ENCODE data around the gene GAS7. TPM values are rescaled to one million over a fixed set of nuclear protein-coding genes. Genes with fewer than 3 reads are reported as not detected.

Gene GAS7
- polyA plus RNA-seq, 1 donor (not counting 4 experiments of a cell fraction or from before 2014, with no cell fraction given): 0.10 TPM

DNA sequence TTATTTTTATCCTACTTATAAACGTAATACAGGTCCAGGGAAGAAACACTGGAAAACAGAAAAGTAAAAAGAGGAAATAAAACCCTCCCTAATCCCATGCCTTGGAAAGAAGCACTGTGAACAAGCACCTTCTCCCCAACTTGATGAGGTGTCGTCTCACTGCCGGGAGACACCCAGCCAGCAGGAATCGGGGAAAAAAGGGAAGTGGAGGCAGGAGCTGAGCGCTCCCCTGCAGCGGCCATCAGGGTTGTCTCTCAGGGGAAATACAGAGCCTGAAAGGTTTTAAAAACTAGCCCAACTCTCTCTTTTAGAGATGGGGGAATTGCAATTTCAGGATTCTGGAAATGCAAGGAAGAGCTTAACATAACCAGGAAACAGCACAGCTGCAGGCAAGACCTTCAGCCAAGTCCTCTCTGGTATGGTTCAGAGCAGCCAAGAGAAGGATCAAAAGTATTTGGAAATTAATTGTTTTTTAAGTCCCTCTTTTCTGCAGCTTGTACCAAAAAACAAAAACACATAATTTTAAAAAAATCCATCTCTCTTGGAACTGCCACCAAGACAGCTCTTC lies 197.0 kb downstream of the GAS7 start:
- Histone ChIP-seq H3K27ac (ENCODE audit: control insufficient read depth, insufficient read depth, low read length) (no peak overlapping the region), H3K27me3 (ENCODE audit: control insufficient read depth, extremely low read depth, insufficient read depth, low read length) (no peaks in the 10 kb centered on the region), H3K9me1 (ENCODE audit: control insufficient read depth, extremely low read depth, insufficient read depth, low read length) (no peaks in the 10 kb centered on the region), H2AFZ (ENCODE audit: control insufficient read depth, low read length) (no peak overlapping the region), H3K9ac (ENCODE audit: control insufficient read depth, extremely low read depth, insufficient read depth, low read length) (no peak overlapping the region), H3K36me3 (ENCODE audit: control insufficient read depth in 2 of 2, extremely low read depth in 1 of 2, insufficient read depth in 2 of 2, low read length in 2 of 2) (no peaks in the 10 kb centered on the region), H3K79me2 (ENCODE audit: control insufficient read depth, insufficient read depth, low read length) (no peaks in the 10 kb centered on the region), H3K4me2 (ENCODE audit: control insufficient read depth, extremely low read depth, insufficient read depth, low read depth, low read length) (no peak overlapping the region), H3K4me3 (ENCODE audit: control insufficient read depth in 2 of 3, extremely low read depth in 1 of 3, insufficient read depth in 2 of 3, low read depth in 1 of 3, low read length in 3 of 3) (no peak overlapping the region), H4K20me1 (ENCODE audit: control insufficient read depth, extremely low read depth, insufficient read depth, low read length) (no peaks in the 10 kb centered on the region), H3K4me1 (ENCODE audit: control insufficient read depth, extremely low read depth, insufficient read depth, low read length) (no peaks in the 10 kb centered on the region), H3K9me3 (ENCODE audit: control insufficient read depth, low read depth, low read length) (no peaks in the 10 kb centered on the region)
- dilution Hi-C loops (cut with MboI; ENCODE audit: extremely low pct_ligation_motif_present, low sequenced_read_pairs): no loop called here
- TF ChIP-seq, protein P1, sequence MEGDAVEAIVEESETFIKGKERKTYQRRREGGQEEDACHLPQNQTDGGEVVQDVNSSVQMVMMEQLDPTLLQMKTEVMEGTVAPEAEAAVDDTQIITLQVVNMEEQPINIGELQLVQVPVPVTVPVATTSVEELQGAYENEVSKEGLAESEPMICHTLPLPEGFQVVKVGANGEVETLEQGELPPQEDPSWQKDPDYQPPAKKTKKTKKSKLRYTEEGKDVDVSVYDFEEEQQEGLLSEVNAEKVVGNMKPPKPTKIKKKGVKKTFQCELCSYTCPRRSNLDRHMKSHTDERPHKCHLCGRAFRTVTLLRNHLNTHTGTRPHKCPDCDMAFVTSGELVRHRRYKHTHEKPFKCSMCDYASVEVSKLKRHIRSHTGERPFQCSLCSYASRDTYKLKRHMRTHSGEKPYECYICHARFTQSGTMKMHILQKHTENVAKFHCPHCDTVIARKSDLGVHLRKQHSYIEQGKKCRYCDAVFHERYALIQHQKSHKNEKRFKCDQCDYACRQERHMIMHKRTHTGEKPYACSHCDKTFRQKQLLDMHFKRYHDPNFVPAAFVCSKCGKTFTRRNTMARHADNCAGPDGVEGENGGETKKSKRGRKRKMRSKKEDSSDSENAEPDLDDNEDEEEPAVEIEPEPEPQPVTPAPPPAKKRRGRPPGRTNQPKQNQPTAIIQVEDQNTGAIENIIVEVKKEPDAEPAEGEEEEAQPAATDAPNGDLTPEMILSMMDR (optimal IDR thresholded peaks at IDR 0.05 in 1 of 3, IDR thresholded peaks at IDR 0.05 in 1 of 3, conservative IDR thresholded peaks at IDR 0.05 in 1 of 3; ENCODE audit: extremely low read depth in 1 of 3, insufficient read depth in 2 of 3, low read length in 3 of 3): no peak
- TF ChIP-seq EZH2 (IDR thresholded peaks at IDR 0.05; ENCODE audit: low read length): no peak
- no peak for DNase-seq (ENCODE audit: low read depth, low spot score)
- FAIRE-seq: no peak

DNA sequence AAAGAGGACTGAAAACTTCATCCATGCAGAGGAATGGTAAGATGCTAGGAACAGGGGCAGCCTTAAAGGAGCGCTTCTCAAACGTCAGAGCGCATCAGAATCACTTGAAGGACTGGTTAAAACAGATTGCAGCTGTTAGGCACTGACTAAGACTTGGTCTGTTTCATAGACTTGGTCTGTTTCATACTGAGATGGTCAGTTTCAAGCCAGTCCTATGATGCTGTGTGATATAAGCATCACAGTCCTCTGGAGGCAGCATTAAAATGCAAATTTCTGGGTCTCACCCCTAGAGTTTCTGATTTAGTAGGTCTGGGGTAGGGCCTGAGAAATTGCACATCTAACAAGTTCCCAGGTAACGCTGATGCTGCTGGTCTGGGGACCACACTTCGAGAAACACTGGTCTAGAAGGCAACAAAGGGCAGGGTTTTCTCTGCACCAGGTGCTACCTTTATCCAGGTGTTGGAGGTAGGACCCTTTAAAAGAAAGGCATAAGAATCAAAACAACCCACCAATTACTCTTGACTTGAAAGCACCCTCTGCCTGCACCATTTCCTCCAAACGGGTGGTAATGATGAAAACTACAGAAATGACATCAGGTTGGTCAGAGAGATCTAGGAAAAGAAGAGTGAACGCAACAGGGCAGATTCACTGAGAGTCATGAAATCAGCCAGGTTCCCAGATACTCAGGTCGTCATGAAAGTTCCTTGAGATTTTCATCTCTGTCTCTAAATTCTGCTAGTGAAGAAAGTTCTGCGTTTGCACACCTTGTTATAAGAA lies 198.3 kb downstream of the GAS7 start:
- no peaks in the 10 kb centered on the region for H3K79me2 ChIP-seq (ENCODE audit: control insufficient read depth, insufficient read depth, low read length)
- no peak overlapping the region for H3K4me3 ChIP-seq (ENCODE audit: control insufficient read depth in 2 of 3, extremely low read depth in 1 of 3, insufficient read depth in 2 of 3, low read depth in 1 of 3, low read length in 3 of 3)
- no peak overlapping the region for H3K27ac ChIP-seq (ENCODE audit: control insufficient read depth, insufficient read depth, low read length)
- H3K9me1 ChIP-seq (ENCODE audit: control insufficient read depth, extremely low read depth, insufficient read depth, low read length): no peaks in the 10 kb centered on the region
- H3K4me1 ChIP-seq (ENCODE audit: control insufficient read depth, extremely low read depth, insufficient read depth, low read length): no peaks in the 10 kb centered on the region
- H4K20me1 ChIP-seq (ENCODE audit: control insufficient read depth, extremely low read depth, insufficient read depth, low read length): no peaks in the 10 kb centered on the region
- no peaks in the 10 kb centered on the region for H3K27me3 ChIP-seq (ENCODE audit: control insufficient read depth, extremely low read depth, insufficient read depth, low read length)
- TF ChIP-seq EZH2 (IDR thresholded peaks at IDR 0.05; ENCODE audit: low read length): no peak
- TF ChIP-seq, protein P1 (optimal IDR thresholded peaks at IDR 0.05 in 1 of 3, IDR thresholded peaks at IDR 0.05 in 1 of 3, conservative IDR thresholded peaks at IDR 0.05 in 1 of 3; ENCODE audit: extremely low read depth in 1 of 3, insufficient read depth in 2 of 3, low read length in 3 of 3): no peak
- FAIRE-seq (no peak), DNase-seq (ENCODE audit: low read depth, low spot score) (no peak)
- dilution Hi-C loops (cut with MboI; ENCODE audit: extremely low pct_ligation_motif_present, low sequenced_read_pairs): no loop called here
- H3K9me3 ChIP-seq (ENCODE audit: control insufficient read depth, low read depth, low read length): no peaks in the 10 kb centered on the region
- H3K36me3 ChIP-seq (ENCODE audit: control insufficient read depth in 2 of 2, extremely low read depth in 1 of 2, insufficient read depth in 2 of 2, low read length in 2 of 2): no peaks in the 10 kb centered on the region
- H3K9ac ChIP-seq (ENCODE audit: control insufficient read depth, extremely low read depth, insufficient read depth, low read length): no peak overlapping the region
- H3K4me2 ChIP-seq (ENCODE audit: control insufficient read depth, extremely low read depth, insufficient read depth, low read depth, low read length): no peak overlapping the region
- H2AFZ ChIP-seq (ENCODE audit: control insufficient read depth, low read length): no peak overlapping the region

Measured in keratinocyte (primary cell).